Thymus (tissue), 11 donors: ENCODE data around the gene NOC2L. TPM values are rescaled to one million over a fixed set of nuclear protein-coding genes. Genes with fewer than 3 reads are reported as not detected.

ENCODE experiments used
- DNase-seq, 9 donors: peaks; one replicate each; pipeline ENCODE4 v3.0.0-alpha.2; 2013; ENCODE audit warnings: low spot score in 9 of 9, low read depth in 6 of 9, missing footprints in 1 of 9
- H3K27ac ChIP-seq, 2 donors: one replicate each; pipeline ENCODE4 v1.5.1; 2013; ENCODE audit warnings: control low read depth in 1 of 2, low read depth in 1 of 2, low read length in 1 of 2, mild to moderate bottlenecking in 1 of 2, moderate library complexity in 1 of 2
- H3K27me3 ChIP-seq, 2 donors: one replicate each; pipeline ENCODE4 v1.5.1; 2013; ENCODE audit warnings: low read length in 1 of 2; ENCODE audit not compliant: control insufficient read depth in 2 of 2, insufficient read depth in 1 of 2
- H3K36me3 ChIP-seq, 2 donors: one replicate each; pipeline ENCODE4 v1.5.1; 2013; ENCODE audit warnings: low read length in 1 of 2, mild to moderate bottlenecking in 1 of 2, moderate library complexity in 1 of 2; ENCODE audit not compliant: control insufficient read depth in 2 of 2, insufficient read depth in 2 of 2
- H3K4me1 ChIP-seq, 2 donors: one replicate each; pipeline ENCODE4 v1.5.1; 2013; ENCODE audit warnings: low read length in 2 of 2; ENCODE audit not compliant: control insufficient read depth in 2 of 2, insufficient read depth in 2 of 2
- H3K4me3 ChIP-seq, 2 donors: one replicate each; pipeline ENCODE4 v1.5.1; 2013; ENCODE audit warnings: low read length in 2 of 2, control low read depth in 1 of 2, mild to moderate bottlenecking in 1 of 2
- H3K9me3 ChIP-seq, 2 donors: one replicate each; pipeline ENCODE4 v1.5.1; 2013; ENCODE audit warnings: low read length in 1 of 2, mild to moderate bottlenecking in 1 of 2; ENCODE audit not compliant: control insufficient read depth in 2 of 2, insufficient read depth in 1 of 2
- WGBS: extraction: QIAGEN DNeasy Blood & Tissue Kit; methylation state at CpG from one replicate; pipeline ENCODE4 v1.1.7; 2013; 5-methylcytosine and 5-hydroxymethylcytosine counted together
- polyA plus RNA-seq: library from polyadenylated mRNA; stranded (reverse); fragments of 200-250 nt; gene quantifications from one replicate; pipeline ENCODE4 v1.2.3, GENCODE V29; 2013
- total RNA-seq: library from RNA; stranded (reverse); fragments of 120-200 nt; gene quantifications from one replicate; pipeline ENCODE4 v1.2.4, GENCODE V29; 2013
- donor health status: healthy.

NOC2L gene
- total and polyA plus RNA-seq, 2 donors: 45.5 to 74.3 TPM

DNA sequence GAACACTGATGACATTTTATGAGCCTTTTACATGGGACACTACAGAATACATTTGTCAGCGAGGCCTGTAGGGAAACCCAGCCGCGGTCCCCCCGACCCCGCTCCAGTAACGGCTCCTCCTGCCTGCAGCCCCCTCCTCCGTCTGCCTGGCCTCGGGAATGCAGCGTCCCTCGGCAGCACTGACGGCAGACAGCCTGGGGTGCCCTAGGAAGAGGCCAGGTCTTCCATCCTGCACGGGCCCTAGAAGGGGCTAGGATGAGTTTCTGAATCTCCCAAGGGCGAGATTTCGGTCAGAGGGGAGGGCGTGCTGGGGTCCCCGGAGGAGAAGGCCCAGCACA lies 26.9 kb downstream of the NOC2L start:
- no peaks in the 10 kb centered on the region for H3K4me1 ChIP-seq
- no peak for DNase-seq
- no peak overlapping the region for H3K4me3 ChIP-seq
- H3K27ac ChIP-seq: no peak overlapping the region
- H3K9me3 ChIP-seq: peaks cover 1 to 6% of the 10 kb centered on the region in 2 donors
- no peaks in the 10 kb centered on the region for H3K36me3 ChIP-seq
- WGBS: 93% methylated on average over 16 of the region's 16 CpGs
- peaks cover 49 to 91% of the 10 kb centered on the region in 2 donors for H3K27me3 ChIP-seq

DNA sequence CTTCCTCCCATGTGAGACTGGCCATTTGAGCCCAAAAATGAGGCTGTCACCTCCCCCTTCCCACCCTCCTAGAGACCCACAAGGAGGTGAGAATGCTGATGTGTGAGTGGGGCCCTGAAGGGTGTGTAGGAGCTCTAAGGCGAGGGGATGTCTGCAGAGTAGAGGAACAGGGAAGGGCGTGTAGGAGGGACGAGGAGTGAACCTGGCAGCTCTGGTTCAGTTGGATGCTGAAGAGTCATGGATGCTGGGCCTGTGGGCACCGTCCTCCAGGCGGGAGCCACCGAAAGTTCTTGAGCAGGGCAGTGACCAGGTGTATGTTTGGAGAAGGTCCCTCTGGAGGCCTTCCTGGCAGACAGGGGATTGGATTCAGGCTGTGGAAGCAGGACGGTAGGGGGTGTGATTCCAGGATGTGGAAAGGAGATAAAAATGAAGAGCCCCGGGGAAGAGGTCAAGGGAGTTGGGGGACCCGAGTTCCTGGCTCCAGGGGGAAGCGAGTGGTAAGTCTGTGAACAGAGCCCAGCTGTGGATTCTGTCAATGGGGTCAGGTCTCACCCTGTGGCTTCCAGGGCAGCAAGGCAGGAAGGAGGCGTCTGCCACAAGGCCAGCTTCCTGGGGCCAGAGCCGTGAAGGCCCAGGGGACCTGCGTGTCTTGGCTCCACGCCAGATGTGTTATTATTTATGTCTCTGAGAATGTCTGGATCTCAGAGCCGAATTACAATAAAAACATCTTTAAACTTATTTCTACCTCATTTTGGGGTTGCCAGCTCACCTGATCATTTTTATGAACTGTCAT lies 27.5 kb downstream of the NOC2L start:
- Histone ChIP-seq H3K9me3 (peaks cover 1 to 6% of the 10 kb centered on the region in 2 donors), H3K4me1 (no peaks in the 10 kb centered on the region), H3K36me3 (no peaks in the 10 kb centered on the region), H3K4me3 (no peak overlapping the region), H3K27ac (no peak overlapping the region), H3K27me3 (peaks cover 50 to 91% of the 10 kb centered on the region in 2 donors)
- WGBS: 63% methylated on average over 15 of the region's 15 CpGs
- DNase-seq: no peak

GRCh38 chr1:930633-931138 lies 28.4 kb downstream of the NOC2L start:
- H3K4me3 ChIP-seq: no peak overlapping the region
- H3K27me3 ChIP-seq: peaks cover 51 to 91% of the 10 kb centered on the region in 2 donors
- H3K4me1 ChIP-seq: peaks cover 0 to 3% of the 10 kb centered on the region in 2 donors
- H3K9me3 ChIP-seq: peaks cover 1 to 6% of the 10 kb centered on the region in 2 donors
- 89% methylated on average over 18 of the region's 18 CpGs for WGBS
- H3K27ac ChIP-seq: no peak overlapping the region
- no peaks in the 10 kb centered on the region for H3K36me3 ChIP-seq
- no peak for DNase-seq

- 96% methylated on average over 40 of the region's 40 CpGs for WGBS
- Histone ChIP-seq H3K27me3 (peaks cover 51 to 91% of the 10 kb centered on the region in 2 donors), H3K36me3 (no peaks in the 10 kb centered on the region), H3K4me3 (no peak overlapping the region), H3K27ac (no peak overlapping the region), H3K4me1 (peaks cover 4% of the 10 kb centered on the region in 2 donors), H3K9me3 (peaks cover under 1 to 1% of the 10 kb centered on the region in 2 donors)
- DNase-seq: no peak
These were observed 29.1 kb downstream of the NOC2L start for GRCh38 chr1:929712-930632.

DNA sequence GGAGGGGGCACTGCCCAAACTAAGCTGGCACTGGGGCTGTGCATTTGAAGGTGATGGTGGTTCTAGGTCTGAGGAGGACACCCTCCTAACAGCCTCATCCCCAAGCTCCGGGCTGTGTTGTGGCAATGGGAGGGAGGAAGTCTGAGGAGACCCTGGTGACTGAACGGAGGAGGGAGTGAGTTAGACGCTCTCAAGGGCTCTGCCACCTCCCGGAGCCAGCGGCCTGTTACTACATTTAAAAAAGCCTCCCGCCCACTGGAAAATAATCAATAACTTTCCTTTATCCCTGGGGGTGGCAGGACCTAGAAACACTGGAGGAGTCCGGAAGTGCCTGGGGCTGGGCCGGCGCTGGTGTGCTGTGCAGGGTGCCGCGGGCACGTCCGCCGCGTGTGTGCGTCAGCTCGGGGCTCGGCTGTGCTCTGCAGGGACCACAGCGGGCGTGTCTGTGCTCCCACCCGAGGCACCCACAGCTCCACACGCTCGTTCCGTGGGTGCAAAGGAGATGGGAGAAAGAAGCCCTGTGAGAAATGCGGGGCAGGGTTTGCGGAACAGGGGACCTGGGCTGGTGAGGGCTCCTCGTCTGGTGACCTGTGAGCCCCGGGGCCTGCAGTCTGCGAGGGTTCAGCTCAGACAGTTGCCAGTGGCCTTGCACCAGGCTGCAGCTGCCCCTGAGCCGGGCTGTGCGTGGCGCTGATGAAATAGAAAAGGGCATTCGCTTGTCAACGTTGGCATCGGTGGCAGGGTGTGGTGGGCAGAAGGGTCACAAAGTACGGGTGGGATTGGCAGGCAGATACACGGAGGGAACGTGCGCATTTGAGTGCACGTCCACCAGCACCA lies 30.0 kb downstream of the NOC2L start:
- Histone ChIP-seq H3K36me3 (no peaks in the 10 kb centered on the region), H3K4me1 (peaks cover 5 to 11% of the 10 kb centered on the region in 2 donors), H3K27ac (no peak overlapping the region), H3K4me3 (no peak overlapping the region), H3K27me3 (peaks cover 58 to 97% of the 10 kb centered on the region in 2 donors), H3K9me3 (peaks cover 0 to 1% of the 10 kb centered on the region in 2 donors)
- no peak for DNase-seq
- WGBS: 85% methylated on average over 40 of the region's 40 CpGs

DNA sequence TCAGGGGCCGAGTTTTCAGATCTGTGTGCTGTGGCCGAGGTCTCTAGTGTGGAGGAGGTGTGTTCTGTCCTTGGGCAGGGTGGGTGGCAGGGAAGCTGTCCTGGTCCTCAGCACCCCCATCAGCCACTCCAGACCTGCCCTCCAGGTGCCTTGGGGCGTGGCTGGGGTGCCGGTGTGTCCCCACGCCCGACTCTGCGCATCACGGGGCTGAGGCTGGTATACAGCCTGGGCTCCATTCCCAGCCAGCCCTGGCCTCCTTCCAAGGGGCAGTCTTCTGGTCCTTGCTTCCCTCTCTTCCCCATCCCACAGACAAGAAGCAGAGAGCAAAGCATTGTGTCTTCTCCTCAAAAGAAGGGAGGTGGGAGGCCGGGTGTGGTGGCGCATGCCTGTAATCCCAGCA lies 31.3 kb downstream of the NOC2L start:
- Histone ChIP-seq H3K27ac (no peak overlapping the region), H3K27me3 (peaks cover 64 to 96% of the 10 kb centered on the region in 2 donors), H3K4me1 (peaks cover 13 to 16% of the 10 kb centered on the region in 2 donors), H3K4me3 (no peak overlapping the region), H3K9me3 (peaks cover 0 to 1% of the 10 kb centered on the region in 2 donors), H3K36me3 (no peaks in the 10 kb centered on the region)
- 91% methylated on average over 10 of the region's 10 CpGs for WGBS
- no peak for DNase-seq

DNA sequence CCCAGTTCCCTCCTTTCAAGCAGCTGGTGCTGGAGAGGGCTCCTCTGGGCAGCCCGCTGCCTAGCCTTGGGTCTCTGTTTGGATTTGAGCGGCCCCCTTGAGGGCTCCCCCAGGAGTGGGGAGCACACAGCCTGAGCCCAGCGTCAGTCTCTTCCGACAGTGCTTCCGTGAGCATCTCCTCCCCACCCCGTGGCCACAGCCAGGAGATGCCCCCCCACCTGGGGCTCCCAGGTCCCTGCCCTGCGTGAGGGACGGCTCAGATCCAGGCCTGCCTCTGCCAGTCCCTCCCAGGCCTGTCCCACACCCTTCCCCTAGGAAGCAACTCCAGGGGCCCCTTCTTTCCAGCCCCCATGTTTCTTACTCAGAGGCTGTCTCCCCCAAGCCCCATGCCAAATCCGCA lies 31.8 kb downstream of the NOC2L start:
- Histone ChIP-seq H3K27me3 (peaks cover 65 to 96% of the 10 kb centered on the region in 2 donors), H3K4me1 (peaks cover 13 to 16% of the 10 kb centered on the region in 2 donors)
- 88% methylated on average over 9 of the region's 9 CpGs for WGBS

GRCh38 chr1:925561-926421 lies 33.3 kb downstream of the NOC2L start:
- Histone ChIP-seq H3K27me3 (peaks cover 74 to 97% of the 10 kb centered on the region in 2 donors), H3K4me1 (peaks cover 20 to 22% of the 10 kb centered on the region in 2 donors), H3K36me3 (no peaks in the 10 kb centered on the region), H3K27ac (no peak overlapping the region), H3K9me3 (peaks cover 0 to 1% of the 10 kb centered on the region in 2 donors), H3K4me3 (peak overlapping the region in 1 of 2 donors; percentile 47)
- DNase-seq: no peak
- WGBS: 7% methylated on average over 65 of the region's 65 CpGs

More for the DNA sequence above, 31.8 kb downstream of the NOC2L start:
- Histone ChIP-seq H3K9me3 (peaks cover 0 to 1% of the 10 kb centered on the region in 2 donors), H3K4me3 (no peak overlapping the region), H3K36me3 (no peaks in the 10 kb centered on the region), H3K27ac (no peak overlapping the region)
- no peak for DNase-seq
